CD8-positive, alpha-beta memory T cell (primary cell): ENCODE data around the gene LRRC19. TPM values are rescaled to one million over a fixed set of nuclear protein-coding genes. Genes with fewer than 3 reads are reported as not detected.

Source experiments
- CTCF ChIA-PET: fragments of 350-600 bp; sonication (Branson Sonifier 250); formaldehyde crosslinking; loops from one replicate; lab custom pipeline; 2021; ENCODE audit warnings: antibody characterized with exemption; lab: Charles Lee
- POLR2A ChIA-PET: fragments of 350-600 bp; sonication (Branson Sonifier 250); formaldehyde crosslinking; loops from one replicate; lab custom pipeline; 2021; ENCODE audit warnings: antibody characterized with exemption; lab: Charles Lee
- DNase-seq, 5 donors: peaks; one replicate each; pipeline versions ENCODE4 v3.0.0 to v3.0.0-alpha.2; 2020 to 2022; ENCODE audit warnings: mixed read lengths in 1 of 5
- H3K27ac ChIP-seq: one replicate; pipeline ENCODE4 v1.7.0; 2013; ENCODE audit warnings: low read depth, mild to moderate bottlenecking, low read length, moderate library complexity
- H3K27me3 ChIP-seq: 2 replicates; pipeline ENCODE4 v1.7.0; 2013; ENCODE audit warnings: low read length, mild to moderate bottlenecking; ENCODE audit not compliant: insufficient read depth, poor library complexity, severe bottlenecking
- H3K36me3 ChIP-seq: 2 replicates; pipeline ENCODE4 v1.7.0; 2013; ENCODE audit warnings: mild to moderate bottlenecking, low read length, moderate library complexity; ENCODE audit not compliant: insufficient read depth
- H3K4me1 ChIP-seq: 2 replicates; pipeline ENCODE4 v1.7.0; 2013; ENCODE audit warnings: mild to moderate bottlenecking, low read length, moderate library complexity; ENCODE audit not compliant: insufficient read depth
- H3K4me3 ChIP-seq: 2 replicates; pipeline ENCODE4 v1.7.0; 2013; ENCODE audit warnings: mild to moderate bottlenecking, low read length
- H3K9me3 ChIP-seq: 2 replicates; pipeline ENCODE4 v1.7.0; 2013; ENCODE audit warnings: mild to moderate bottlenecking, low read length
- H3K27ac Mint-ChIP-seq, 8 donors: one replicate each; pipeline ENCODE4 v1.8.0; 2020 to 2021; ENCODE audit warnings: mixed read lengths in 8 of 8, mild to moderate bottlenecking in 6 of 8, inconsistent platforms in 3 of 8, moderate library complexity in 3 of 8
- H3K27me3 Mint-ChIP-seq, 2 donors: one replicate each; pipeline ENCODE4 v1.8.0; 2020 to 2021; ENCODE audit warnings: mixed read lengths in 2 of 2, mild to moderate bottlenecking in 1 of 2, moderate library complexity in 1 of 2
- H3K36me3 Mint-ChIP-seq, 3 donors: one replicate each; pipeline ENCODE4 v1.8.0; 2020 to 2021; ENCODE audit warnings: mixed read lengths in 3 of 3, inconsistent platforms in 1 of 3, mild to moderate bottlenecking in 1 of 3
- H3K4me1 Mint-ChIP-seq, 3 donors: one replicate each; pipeline ENCODE4 v1.8.0; 2020 to 2021; ENCODE audit warnings: mixed read lengths in 3 of 3, inconsistent platforms in 1 of 3, mild to moderate bottlenecking in 1 of 3
- H3K4me3 Mint-ChIP-seq, 7 donors: one replicate each; pipeline ENCODE4 v1.8.0; 2020 to 2021; ENCODE audit warnings: mixed read lengths in 7 of 7, mild to moderate bottlenecking in 6 of 7, moderate library complexity in 4 of 7, inconsistent platforms in 2 of 7
- H3K9me3 Mint-ChIP-seq, 5 donors: one replicate each; pipeline ENCODE4 v1.8.0; 2020 to 2022; ENCODE audit warnings: mixed read lengths in 5 of 5, mild to moderate bottlenecking in 3 of 5, moderate library complexity in 2 of 5, inconsistent platforms in 1 of 5
- polyA plus RNA-seq: library from polyadenylated mRNA; unstranded; fragments of 300-500 nt; fragmentation: Illumina TruSeq; gene quantifications from one replicate; pipeline ENCODE4 v1.2.3, GENCODE V29; 2021
- total RNA-seq, 2 experiments: library from RNA; stranded (reverse); gene quantifications; one replicate each; pipeline ENCODE4 v1.2.3, GENCODE V29; 2021

The LRRC19 gene
- total and polyA plus RNA-seq, 3 experiments from 2014 or later, result 0.10 TPM; not detected in 2

DNA sequence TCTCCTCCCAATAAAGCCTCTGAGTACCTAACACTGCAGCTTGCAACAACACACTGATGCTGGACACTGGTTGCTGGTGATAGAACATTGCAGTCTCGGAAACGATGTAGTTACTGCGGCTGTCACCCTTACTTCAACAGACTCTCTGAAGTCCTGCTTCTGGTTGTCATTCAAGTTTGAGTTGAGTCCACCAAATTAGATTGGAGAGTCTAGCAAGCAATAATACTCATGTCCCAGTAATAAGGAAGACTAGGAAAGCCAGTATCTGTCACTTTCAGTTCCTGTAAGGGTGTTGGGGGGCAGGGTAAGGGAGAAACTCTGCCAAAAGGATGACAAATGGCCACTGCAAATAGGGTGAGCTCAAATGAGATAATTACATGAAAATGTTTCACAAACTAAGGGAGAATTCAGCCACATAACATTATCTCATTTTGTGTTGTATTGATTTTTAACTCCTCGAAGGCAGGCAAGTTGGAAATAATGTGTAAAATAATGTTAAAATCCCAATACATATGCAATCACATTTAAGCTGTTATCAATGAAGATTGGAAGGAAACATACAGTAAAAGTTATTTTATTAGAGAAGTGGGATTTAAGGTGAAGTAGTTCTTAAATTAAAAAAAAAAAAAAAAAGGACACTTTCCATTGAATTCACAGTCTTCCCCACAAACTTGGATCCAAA, 50.1 kb downstream of the LRRC19 start:
- Histone ChIP-seq H3K27me3 (no peaks in the 10 kb centered on the region), H3K27ac (peak overlapping the region; percentile 71), H3K9me3 (no peaks in the 10 kb centered on the region), H3K4me3 (peak overlapping the region; percentile 83), H3K36me3 (no peaks in the 10 kb centered on the region), H3K4me1 (peaks cover 16% of the 10 kb centered on the region)
- Mint-ChIP-seq H3K4me3 (peak overlapping the region; percentile 89 to 97 (median 93)), H3K4me1 (peaks cover 25 to 36% (median 35%) of the 10 kb centered on the region in 3 donors), H3K9me3 (no peaks in the 10 kb centered on the region), H3K27me3 (peaks cover 2 to 4% of the 10 kb centered on the region in 2 donors), H3K36me3 (peaks cover 0 to 9% (median 0%) of the 10 kb centered on the region in 3 donors), H3K27ac (peak overlapping the region; percentile 91 to 97 (median 96))
- ChIA-PET CTCF (interaction anchor here (0.9 to 2.7 kb wide), 4 partner anchors 8 to 63 kb away, joined by 3 to 15 read pairs (median 6); partner anchors contain the start of genes CAAP1 and PLAA), POLR2A (interaction anchor here (0.5 to 1.6 kb wide), 5 partner anchors 8 to 64 kb away, joined by 4 to 14 read pairs (median 6); partner anchors contain the start of gene PLAA)
- DNase-seq, result no peak

DNA sequence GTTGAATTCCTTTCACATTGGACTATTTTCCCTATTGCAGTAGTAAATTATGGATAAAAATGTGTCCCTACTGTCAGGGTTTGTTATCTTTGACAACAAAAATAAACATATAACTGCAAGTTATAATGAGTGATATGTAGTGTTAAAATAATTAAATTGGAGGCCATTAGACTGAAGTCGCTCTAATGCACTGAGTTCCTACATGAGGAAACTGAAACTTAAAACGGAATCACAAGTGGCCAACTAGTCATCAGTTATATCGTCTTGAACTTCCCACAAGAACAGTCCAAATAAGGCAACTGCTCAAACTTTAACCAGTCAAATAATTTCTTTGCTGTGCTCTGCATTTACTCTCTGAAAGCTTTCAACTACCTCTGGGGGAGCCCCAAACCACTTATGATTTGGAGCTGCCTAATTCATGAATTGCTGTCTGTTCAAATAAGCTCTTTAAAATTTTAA, 51.4 kb downstream of the LRRC19 start:
- Histone ChIP-seq H3K4me3 (no peak overlapping the region), H3K9me3 (no peaks in the 10 kb centered on the region), H3K27ac (peak overlapping the region; percentile 27), H3K27me3 (no peaks in the 10 kb centered on the region), H3K4me1 (peaks cover 16% of the 10 kb centered on the region), H3K36me3 (no peaks in the 10 kb centered on the region)
- DNase-seq, result no peak
- POLR2A ChIA-PET, result no interaction called here
- H3K4me1 Mint-ChIP-seq, result peaks cover 25 to 36% (median 35%) of the 10 kb centered on the region in 3 donors
- H3K27me3 Mint-ChIP-seq, result peaks cover 3 to 10% of the 10 kb centered on the region in 2 donors
- H3K36me3 Mint-ChIP-seq, result peaks cover 0 to 9% (median 0%) of the 10 kb centered on the region in 3 donors
- peak overlapping the region in 4 of 7 donors; percentile 16 to 55 (median 41) for H3K4me3 Mint-ChIP-seq
- peak overlapping the region in 7 of 8 donors; percentile 20 to 91 (median 71) for H3K27ac Mint-ChIP-seq
- CTCF ChIA-PET, result no interaction called here
- no peaks in the 10 kb centered on the region for H3K9me3 Mint-ChIP-seq

DNA sequence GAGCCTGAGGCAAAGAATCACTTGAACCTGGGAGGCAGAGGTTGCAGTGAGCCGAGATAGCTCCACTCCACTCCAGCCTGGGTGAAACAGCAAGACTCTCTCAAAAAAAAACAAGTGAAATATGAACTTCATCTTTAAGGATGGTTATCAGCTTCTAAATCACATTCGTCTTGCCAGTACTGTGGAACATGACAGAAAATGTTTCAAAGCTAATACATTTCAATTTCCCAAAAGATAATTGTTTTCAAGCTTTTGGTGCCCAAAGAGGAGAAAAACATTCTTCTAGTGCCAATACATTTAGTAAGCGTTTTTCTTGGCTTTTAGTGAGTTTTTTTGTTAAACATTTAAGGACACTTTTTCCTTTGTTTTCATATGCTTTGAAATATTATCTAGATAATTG, 53.7 kb downstream of the LRRC19 start:
- Mint-ChIP-seq H3K9me3 (no peaks in the 10 kb centered on the region), H3K36me3 (peaks cover 0 to 16% (median 0%) of the 10 kb centered on the region in 3 donors), H3K27me3 (peaks cover 1 to 10% of the 10 kb centered on the region in 2 donors), H3K4me3 (no peak overlapping the region), H3K27ac (no peak overlapping the region), H3K4me1 (peaks cover 31 to 44% (median 38%) of the 10 kb centered on the region in 3 donors)
- peaks cover 19% of the 10 kb centered on the region for H3K4me1 ChIP-seq
- H3K27me3 ChIP-seq, result no peaks in the 10 kb centered on the region
- no peak overlapping the region for H3K4me3 ChIP-seq
- H3K27ac ChIP-seq, result no peak overlapping the region
- POLR2A ChIA-PET, result no interaction called here
- H3K9me3 ChIP-seq, result no peaks in the 10 kb centered on the region
- CTCF ChIA-PET, result interaction anchor here (0.9 kb wide), 1 partner anchor 60 kb away, joined by 3 read pairs; the partner anchor contains the start of gene CAAP1
- H3K36me3 ChIP-seq, result no peaks in the 10 kb centered on the region
- DNase-seq, result no peak

DNA sequence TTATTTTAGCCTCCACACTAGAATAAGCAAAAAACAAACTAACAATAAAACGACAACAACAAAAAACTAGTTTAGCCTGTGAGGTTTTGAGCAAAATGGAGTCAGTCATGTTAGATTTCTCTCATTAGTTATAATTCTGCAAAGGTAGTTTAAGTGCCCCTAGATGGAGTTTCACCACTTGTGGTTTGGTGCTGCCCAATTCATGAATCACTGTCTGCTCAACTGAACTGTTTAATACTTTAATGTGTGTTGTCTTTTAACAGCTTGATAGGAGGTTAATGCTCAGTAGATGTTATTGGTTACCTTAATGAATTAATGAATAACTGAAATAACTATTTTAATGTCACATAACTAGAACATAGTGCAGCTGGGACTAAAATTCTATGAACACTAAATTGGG, 55.0 kb downstream of the LRRC19 start:
- Mint-ChIP-seq H3K27ac (no peak overlapping the region), H3K27me3 (peaks cover 1 to 10% of the 10 kb centered on the region in 2 donors), H3K4me3 (peak overlapping the region in 1 of 7 donors; percentile 60), H3K36me3 (peaks cover 0 to 10% (median 0%) of the 10 kb centered on the region in 3 donors), H3K9me3 (no peaks in the 10 kb centered on the region), H3K4me1 (peaks cover 27 to 41% (median 39%) of the 10 kb centered on the region in 3 donors)
- H3K9me3 ChIP-seq, result no peaks in the 10 kb centered on the region
- ChIA-PET CTCF (interaction anchor here (1.4 kb wide), 1 partner anchor 58 kb away, joined by 3 read pairs; no protein-coding TSS in a partner anchor), POLR2A (no interaction called here)
- H3K4me3 ChIP-seq, result no peak overlapping the region
- no peaks in the 10 kb centered on the region for H3K36me3 ChIP-seq
- DNase-seq, result no peak
- no peak overlapping the region for H3K27ac ChIP-seq
- H3K4me1 ChIP-seq, result peaks cover 21% of the 10 kb centered on the region
- H3K27me3 ChIP-seq, result no peaks in the 10 kb centered on the region

DNA sequence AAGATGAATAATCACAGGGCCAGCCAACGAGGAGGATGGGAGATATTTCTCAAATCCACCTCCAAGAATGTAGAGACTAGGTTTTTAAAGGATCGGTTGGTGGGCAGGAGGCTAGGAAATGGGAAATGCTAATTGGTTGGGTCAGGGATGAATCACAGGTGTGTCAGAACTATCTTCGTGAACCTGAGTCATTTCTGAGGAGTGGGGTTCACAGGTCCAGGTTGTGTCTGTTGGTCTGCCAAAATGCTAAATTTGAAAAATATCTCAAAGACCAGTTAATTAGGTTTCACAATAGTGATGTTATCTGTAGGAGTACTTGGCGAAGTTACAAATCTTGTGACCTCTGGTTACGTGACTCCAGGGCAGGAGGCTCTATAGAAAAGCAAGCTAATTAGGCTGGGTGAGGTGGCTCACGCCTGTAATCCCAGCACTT, 55.8 kb downstream of the LRRC19 start:
- no peak overlapping the region for H3K27ac ChIP-seq
- no peak for DNase-seq
- H3K4me1 ChIP-seq, result peaks cover 24% of the 10 kb centered on the region
- Mint-ChIP-seq H3K27me3 (peaks cover 1 to 10% of the 10 kb centered on the region in 2 donors), H3K4me1 (peaks cover 27 to 42% (median 41%) of the 10 kb centered on the region in 3 donors), H3K4me3 (peak overlapping the region in 1 of 7 donors; percentile 43), H3K36me3 (peaks cover 0 to 10% (median 0%) of the 10 kb centered on the region in 3 donors), H3K9me3 (no peaks in the 10 kb centered on the region), H3K27ac (peak overlapping the region in 1 of 8 donors; percentile 23)
- no peaks in the 10 kb centered on the region for H3K27me3 ChIP-seq
- POLR2A ChIA-PET, result no interaction called here
- CTCF ChIA-PET, result no interaction called here
- H3K4me3 ChIP-seq, result no peak overlapping the region
- no peaks in the 10 kb centered on the region for H3K36me3 ChIP-seq
- H3K9me3 ChIP-seq, result no peaks in the 10 kb centered on the region

DNA sequence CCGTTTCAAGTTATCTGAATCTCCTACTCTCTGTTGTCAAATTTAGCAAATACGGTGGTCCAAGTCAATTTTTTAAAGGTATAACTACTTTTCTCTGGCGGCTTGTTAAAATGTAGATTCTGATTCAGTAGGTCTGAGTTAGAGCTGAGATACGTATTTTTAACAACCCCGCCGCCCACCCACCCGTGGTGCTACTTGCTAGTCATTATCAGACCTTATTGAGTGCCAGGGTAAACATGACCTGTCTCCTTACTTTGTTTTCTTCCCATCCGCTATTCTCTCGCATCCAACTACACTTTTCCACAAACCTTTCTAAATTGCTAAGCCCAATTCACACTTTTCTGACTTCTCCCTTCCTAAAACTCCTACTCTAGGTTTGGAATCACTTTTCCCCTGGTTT, 57.7 kb downstream of the LRRC19 start:
- H3K27ac ChIP-seq, result peak overlapping the region; percentile 93
- no peaks in the 10 kb centered on the region for H3K27me3 ChIP-seq
- no peaks in the 10 kb centered on the region for H3K9me3 Mint-ChIP-seq
- H3K27me3 Mint-ChIP-seq, result peaks cover 1 to 10% of the 10 kb centered on the region in 2 donors
- DNase-seq, result no peak
- CTCF ChIA-PET, result interaction anchor here (1.4 to 1.7 kb wide), 2 partner anchors 9 to 56 kb away, joined by 5 to 10 read pairs; partner anchors contain the start of genes CAAP1 and IFT74
- peak overlapping the region; percentile 93 to 99 (median 95) for H3K4me3 Mint-ChIP-seq
- peaks cover 34% of the 10 kb centered on the region for H3K4me1 ChIP-seq
- no peaks in the 10 kb centered on the region for H3K36me3 ChIP-seq
- peaks cover 0 to 14% (median 0%) of the 10 kb centered on the region in 3 donors for H3K36me3 Mint-ChIP-seq
- H3K27ac Mint-ChIP-seq, result peak overlapping the region; percentile 97 to 100 (median 100)
- peaks cover 38 to 52% (median 51%) of the 10 kb centered on the region in 3 donors for H3K4me1 Mint-ChIP-seq
- no peaks in the 10 kb centered on the region for H3K9me3 ChIP-seq
- peak overlapping the region; percentile 83 for H3K4me3 ChIP-seq
- POLR2A ChIA-PET, result interaction anchor here (1.0 to 1.8 kb wide), 4 partner anchors 8 to 626 kb away, joined by 3 to 11 read pairs (median 7); partner anchors contain the start of genes C9orf72, CAAP1 and IFT74

DNA sequence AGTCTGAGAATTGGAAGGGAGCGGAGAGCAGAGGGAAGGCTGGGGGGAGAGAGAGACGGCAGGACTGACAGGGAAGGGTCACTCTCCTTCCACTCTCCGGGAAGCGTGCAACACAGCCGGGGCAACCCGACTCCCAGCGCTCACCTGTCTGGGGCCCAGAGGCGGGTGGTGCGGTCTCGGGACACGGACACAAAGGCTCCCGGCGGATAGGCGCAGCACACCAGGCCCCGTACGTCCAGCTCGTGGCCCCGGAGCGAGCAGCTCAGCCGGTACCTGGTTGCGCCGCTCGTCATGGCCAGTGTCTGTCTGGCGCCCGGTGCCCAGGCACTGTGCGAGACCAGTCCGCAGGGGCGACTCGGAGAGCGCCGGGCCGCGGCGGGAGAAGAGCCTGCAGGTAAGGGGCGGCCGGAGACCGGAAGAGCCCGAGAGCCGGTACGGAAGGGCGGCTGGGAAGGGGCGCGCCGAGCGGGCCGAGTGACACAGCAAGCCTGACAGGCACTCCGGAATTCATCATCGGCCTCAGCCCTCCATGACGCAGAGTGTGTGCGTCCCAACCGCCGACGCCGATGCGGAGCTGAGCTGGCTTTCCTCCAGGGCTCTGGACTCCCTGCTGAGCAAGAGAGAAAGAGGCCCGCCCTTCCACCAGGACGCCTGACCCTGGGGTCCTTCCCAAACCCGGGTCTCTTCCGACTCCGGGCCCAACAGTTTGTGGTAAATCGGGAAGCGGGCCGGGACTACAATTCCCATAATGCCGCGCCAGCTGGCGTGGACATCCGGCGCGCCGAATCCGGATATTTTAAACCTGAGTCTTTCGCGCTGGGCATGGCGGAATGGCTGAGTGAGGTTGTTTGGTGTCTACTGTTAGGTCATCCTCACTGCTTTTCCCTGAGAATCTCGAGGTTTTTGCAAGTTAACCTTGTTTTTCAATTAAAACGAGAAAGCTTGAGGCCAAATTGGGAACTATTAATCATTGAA, 58.4 kb downstream of the LRRC19 start, which contains the start of gene PLAA:
TSS of gene PLAA (minus strand) at position 490 of the 975 bp plus-strand sequence. CDS start at position 293, 197 bp downstream.
- Mint-ChIP-seq H3K4me1 (peaks cover 42 to 58% (median 57%) of the 10 kb centered on the region in 3 donors), H3K9me3 (no peaks in the 10 kb centered on the region), H3K4me3 (peak within 1 kb of the TSS; percentile 93 to 99 (median 95)), H3K36me3 (peaks cover 0 to 14% (median 3%) of the 10 kb centered on the region in 3 donors), H3K27ac (peak within 1 kb of the TSS; percentile 97 to 100 (median 100)), H3K27me3 (peaks cover 1 to 10% of the 10 kb centered on the region in 2 donors)
- Histone ChIP-seq H3K4me3 (peak within 1 kb of the TSS; percentile 83), H3K36me3 (no peaks in the 10 kb centered on the region), H3K27me3 (no peaks in the 10 kb centered on the region), H3K4me1 (peaks cover 34% of the 10 kb centered on the region), H3K9me3 (no peaks in the 10 kb centered on the region), H3K27ac (peak within 1 kb of the TSS; percentile 93)
- CTCF ChIA-PET, result interaction anchor here (1.4 to 1.7 kb wide), 2 partner anchors 9 to 55 kb away, joined by 5 to 10 read pairs; partner anchors contain the start of genes CAAP1 and IFT74
- POLR2A ChIA-PET, result interaction anchor here (1.0 to 1.8 kb wide), 4 partner anchors 9 to 626 kb away, joined by 3 to 11 read pairs (median 7); partner anchors contain the start of genes C9orf72, CAAP1 and IFT74
- DNase-seq, result peak; percentile 76 to 91 (median 90)
